ENCODE measurements around the gene NUP214.

- TF ChIP-seq, protein P1, sequence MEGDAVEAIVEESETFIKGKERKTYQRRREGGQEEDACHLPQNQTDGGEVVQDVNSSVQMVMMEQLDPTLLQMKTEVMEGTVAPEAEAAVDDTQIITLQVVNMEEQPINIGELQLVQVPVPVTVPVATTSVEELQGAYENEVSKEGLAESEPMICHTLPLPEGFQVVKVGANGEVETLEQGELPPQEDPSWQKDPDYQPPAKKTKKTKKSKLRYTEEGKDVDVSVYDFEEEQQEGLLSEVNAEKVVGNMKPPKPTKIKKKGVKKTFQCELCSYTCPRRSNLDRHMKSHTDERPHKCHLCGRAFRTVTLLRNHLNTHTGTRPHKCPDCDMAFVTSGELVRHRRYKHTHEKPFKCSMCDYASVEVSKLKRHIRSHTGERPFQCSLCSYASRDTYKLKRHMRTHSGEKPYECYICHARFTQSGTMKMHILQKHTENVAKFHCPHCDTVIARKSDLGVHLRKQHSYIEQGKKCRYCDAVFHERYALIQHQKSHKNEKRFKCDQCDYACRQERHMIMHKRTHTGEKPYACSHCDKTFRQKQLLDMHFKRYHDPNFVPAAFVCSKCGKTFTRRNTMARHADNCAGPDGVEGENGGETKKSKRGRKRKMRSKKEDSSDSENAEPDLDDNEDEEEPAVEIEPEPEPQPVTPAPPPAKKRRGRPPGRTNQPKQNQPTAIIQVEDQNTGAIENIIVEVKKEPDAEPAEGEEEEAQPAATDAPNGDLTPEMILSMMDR (conservative IDR thresholded peaks at IDR 0.05; ENCODE audit: low read length): no peak
- TF ChIP-seq EZH2phosphoT487 (IDR thresholded peaks at IDR 0.05; ENCODE audit: borderline replicate concordance, low read depth, low read length): no peak
These were observed 35.2 kb upstream of the NUP214 start for GRCh38 chr9:131090025-131090787.

Data from OCI-LY7 (cell line).